ENCODE measurements around the gene HSPA8.

DNA sequence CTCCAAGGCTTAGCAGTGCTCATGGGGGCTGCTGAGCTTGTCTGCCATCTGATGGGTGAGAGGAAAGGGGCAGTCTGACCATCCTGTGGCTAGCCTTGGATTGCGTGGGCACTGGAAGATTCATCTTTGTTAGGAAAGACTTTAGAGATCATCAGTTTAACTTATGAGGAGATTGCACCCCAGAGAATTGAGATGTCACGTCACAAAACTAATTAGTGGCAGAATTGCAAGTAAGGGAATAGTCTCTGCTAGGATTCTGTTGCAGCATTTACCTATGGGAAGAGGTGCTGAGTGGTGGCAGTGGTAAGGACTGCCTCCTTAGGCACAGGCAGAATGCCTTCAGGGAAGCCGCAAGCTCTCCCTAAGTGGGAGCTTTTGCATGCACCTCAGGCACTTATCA is 42.8 kb upstream of the HSPA8 start:
- TF ChIP-seq POLR2AphosphoS5 (IDR thresholded peaks at IDR 0.05) (no peak), POLR2A (IDR thresholded peaks at IDR 0.05) (no peak), EP300 (IDR thresholded peaks at IDR 0.05) (no peak), CTCF (IDR thresholded peaks at IDR 0.05) (no peak)

Measured in gastroesophageal sphincter (tissue), 3 donors.